Stimulated activated CD4-positive, alpha-beta T cell treated with anti-CD3 and anti-CD28 coated beads, Interleukin-1b, Interleukin-23, amount 100 ng/mL, for 48 hours (primary cell): ENCODE data around the gene CLDND2.

Experiments
- DNase-seq: peaks from one replicate; pipeline ENCODE4 v3.0.0-alpha.2; 2020

Gene CLDND2

GRCh38 chr19:51380379-51380778, 11.6 kb upstream of the CLDND2 start:
- DNase-seq = no peak

GRCh38 chr19:51377422-51377821, 8.6 kb upstream of the CLDND2 start:
- DNase-seq = no peak

DNA sequence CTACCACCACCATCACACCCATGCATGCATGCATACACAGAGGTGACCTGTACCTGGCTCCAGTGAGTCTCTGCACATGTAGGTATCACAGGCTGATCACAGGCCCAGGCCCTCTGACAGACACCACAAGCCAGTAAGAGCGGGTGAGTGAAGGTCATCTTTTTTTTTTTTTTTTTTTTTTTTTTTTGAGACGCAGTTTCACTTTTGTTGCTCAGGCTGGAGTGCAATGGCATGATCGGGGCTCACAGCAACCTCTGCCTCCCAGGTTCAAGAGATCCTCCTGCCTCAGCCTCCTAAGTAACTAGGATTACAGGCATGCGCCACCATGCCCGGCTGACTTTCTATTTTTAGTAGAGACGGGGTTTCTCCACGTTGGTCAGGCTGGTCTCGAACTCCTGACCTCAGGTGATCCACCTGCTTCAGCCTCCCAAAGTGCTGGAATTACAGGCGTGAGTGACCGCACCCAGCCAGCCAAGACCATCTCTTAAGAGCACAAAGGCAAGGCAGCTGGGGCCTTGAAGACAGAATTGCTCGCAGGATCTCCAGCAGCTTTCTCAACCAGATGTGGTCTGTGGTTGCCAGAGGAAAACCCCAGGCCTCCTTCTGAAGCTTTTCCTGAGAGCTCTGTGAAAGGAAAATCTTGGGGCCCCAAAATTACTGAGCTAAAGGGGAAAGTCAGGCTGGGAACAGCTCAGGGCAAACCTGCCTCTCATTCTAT, 6.9 kb upstream of the CLDND2 start:
- peak; percentile 38 for DNase-seq

- peak; percentile 89 for DNase-seq
Measured at GRCh38 chr19:51372649-51373504, 4.1 kb upstream of the CLDND2 start, which contains the start of gene NKG7. NKG7 (minus strand) TSS chr19:51372654; CDS start chr19:51372535, 119 bp downstream.

- no peak for DNase-seq
Measured at GRCh38 chr19:51372021-51372648, 3.3 kb upstream of the CLDND2 start.

GRCh38 chr19:51371186-51371690, 2.4 kb upstream of the CLDND2 start:
- no peak for DNase-seq

GRCh38 chr19:51370230-51370629, 1.4 kb upstream of the CLDND2 start:
- no peak for DNase-seq

DNA sequence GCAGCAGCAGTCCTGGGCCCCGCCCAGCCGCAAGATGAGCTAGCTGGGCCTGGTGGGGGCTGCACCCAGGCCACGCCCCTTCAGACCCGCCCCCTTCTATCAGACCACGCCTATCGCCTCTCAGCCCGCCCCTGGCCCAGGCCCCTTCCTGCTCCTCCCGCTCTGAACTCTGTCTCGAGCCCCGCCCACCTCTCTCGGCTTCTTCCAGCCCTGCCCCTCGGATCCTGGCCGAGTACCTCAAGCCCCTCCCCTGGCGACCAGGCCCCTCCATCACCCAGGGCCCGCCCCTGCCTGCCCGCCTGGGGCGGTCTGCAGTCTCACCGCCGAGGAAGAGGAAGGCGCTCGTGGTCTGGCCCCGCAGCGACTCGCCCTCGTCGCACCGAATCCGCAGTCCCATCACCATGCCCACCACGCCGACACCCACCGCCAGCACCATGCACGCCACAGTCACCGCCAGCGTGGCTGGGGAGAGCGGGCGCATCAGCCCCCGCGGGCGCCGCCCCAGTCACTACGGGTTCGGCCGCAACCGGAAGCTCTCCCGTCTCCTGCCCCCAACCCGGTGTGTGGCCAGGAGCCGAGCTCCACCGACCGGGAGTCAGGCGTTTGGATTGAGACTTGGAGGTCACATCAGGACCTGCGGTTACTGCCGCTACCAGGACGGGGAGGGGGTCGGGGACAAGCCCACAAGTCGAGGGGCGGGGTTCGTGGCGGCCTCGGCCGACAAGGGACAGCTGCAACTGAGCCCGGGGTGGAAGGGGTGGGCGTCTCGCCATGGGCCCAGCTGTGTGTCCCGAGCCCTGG, 1.0 kb downstream of the CLDND2 start:
- DNase-seq = peak; percentile 100

- DNase-seq = peak; percentile 54
Measured at GRCh38 chr19:51367255-51367564, 1.6 kb downstream of the CLDND2 start.

DNA sequence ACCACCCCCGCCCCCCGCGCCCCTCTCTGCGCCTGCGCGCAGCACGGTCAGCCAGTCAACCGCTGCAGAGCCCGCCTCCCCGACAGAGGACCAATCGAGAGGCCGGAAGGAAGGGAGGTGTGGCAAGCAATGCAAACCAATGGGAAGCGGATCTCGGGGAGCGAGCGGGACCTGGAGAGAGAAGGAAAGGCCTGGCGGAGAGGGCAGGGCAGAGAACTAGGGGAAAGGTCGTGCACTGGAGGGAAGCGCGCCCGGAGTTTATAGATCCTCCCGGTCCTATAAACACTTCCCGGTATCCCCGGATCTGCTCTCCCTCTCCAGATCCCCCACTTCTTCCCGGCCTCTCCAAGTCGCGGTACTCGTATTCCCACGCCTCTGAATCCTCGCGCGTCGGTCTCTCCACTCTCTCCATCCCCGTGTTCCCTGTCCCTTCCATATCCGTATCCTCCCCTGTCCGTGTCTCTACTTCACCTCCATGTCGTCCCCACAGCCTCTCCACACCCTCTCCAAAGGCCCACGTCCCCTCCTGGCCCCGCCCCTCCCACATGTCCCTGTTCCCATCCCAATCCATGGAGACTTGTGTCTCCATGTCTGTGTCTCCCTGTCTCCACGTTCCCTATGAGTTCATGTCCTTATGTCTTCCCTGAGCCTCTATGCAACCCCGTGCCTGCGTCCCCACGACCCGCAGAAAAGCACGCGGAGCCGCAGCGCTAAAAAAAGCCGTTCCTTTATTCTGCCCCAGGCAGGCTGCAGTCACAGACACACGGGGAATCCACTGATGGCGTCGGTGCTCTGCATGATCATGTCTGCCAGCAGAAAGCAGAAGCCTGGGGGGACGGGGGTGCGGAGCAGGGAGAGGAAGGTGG, 2.2 kb downstream of the CLDND2 start:
- peak; percentile 97 for DNase-seq

DNA sequence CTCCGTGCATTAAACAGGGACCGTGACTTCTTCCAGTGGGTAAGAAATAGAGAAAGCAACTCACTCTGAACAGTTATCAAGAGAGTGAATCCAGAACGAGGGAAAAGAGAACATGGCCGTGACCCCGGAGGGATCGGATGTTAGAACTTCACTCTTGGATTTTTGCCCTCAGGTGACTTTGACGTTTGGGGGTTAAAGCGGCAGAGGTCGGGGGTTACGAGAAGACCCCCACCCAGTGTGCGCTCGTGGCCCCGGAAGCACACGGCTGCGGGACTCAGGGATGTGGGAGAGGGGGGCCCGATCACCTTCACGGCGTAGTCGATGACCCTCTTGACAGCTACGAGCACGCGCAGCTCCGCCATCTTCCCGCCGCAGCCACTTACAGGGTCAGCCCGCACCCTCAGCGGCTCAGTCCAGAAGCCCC, 2.8 kb downstream of the CLDND2 start, which contains the start of gene ETFB:
TSS of gene ETFB (minus strand) at position 424 of the 424 bp plus-strand sequence. CDS start at position 362, 62 bp downstream.
- no peak for DNase-seq

GRCh38 chr19:51365211-51365964, 3.4 kb downstream of the CLDND2 start:
- no peak for DNase-seq

- no peak for DNase-seq
Measured at GRCh38 chr19:51364200-51365106, 4.3 kb downstream of the CLDND2 start.

GRCh38 chr19:51361239-51361638, 7.6 kb downstream of the CLDND2 start:
- no peak for DNase-seq

DNA sequence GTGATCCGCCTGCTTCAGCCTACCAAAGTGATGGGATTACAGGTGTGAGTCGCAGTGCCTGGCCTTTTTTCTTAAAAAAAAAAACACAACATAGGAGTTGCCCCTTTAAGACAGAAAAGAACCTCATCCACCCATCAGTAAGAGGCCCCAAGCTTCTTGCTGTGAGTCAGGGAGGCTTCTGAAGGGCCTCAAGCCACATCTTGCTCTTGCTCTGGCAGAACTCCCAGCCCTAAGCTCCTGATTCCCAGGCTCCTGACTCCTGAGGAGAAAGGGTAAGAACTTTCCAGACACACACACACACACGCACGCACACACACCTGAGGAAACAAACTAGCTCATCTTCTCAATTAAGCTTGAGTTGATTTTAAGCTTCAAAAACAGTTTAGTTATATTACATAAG, 9.5 kb downstream of the CLDND2 start:
- DNase-seq = no peak

DNA sequence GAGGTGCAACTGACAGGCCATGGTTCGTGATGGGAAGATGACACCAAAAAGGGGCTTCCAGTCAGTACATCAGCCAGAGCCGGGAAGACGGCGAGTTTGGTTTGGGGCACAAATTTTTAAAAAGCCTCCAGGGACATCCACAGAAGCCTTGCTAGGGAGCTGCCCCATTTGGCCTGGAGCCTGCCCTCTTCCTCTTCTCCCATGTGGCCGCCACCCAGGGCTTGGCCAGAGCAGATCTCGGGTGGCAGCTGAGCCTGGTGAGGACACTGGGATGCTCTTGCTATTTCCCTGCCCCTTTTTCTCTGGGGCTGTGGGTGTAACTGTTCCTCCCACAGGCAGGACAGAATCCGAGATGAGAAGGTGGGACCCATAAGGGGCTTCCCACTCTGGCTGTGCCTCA, 10.9 kb downstream of the CLDND2 start:
- no peak for DNase-seq

GRCh38 chr19:51356159-51356801, 12.5 kb downstream of the CLDND2 start:
- DNase-seq = no peak

DNA sequence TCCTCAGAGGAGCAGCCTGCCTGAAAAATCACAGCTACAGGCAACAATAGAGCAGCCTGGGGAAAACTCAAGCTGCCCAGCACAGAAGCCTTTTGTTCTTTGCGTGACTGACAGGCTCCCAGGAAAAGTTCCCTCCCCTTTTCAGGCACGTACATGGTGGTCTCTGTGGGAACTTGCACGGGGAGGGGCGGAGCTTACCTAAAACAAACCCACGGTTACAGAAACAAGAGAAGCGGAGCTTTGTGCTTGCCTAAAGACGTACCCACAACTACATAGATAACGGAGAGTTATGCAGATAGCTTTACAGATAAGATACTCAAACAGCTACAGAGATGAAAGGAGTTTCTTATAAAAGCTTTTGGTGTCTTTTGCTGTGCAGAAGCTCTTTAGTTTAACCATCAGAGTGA, 14.1 kb downstream of the CLDND2 start:
- no peak for DNase-seq

GRCh38 chr19:51354103-51354741, 14.6 kb downstream of the CLDND2 start:
- DNase-seq = no peak
